Measurements from ENCODE around the gene CMYA5.

DNA sequence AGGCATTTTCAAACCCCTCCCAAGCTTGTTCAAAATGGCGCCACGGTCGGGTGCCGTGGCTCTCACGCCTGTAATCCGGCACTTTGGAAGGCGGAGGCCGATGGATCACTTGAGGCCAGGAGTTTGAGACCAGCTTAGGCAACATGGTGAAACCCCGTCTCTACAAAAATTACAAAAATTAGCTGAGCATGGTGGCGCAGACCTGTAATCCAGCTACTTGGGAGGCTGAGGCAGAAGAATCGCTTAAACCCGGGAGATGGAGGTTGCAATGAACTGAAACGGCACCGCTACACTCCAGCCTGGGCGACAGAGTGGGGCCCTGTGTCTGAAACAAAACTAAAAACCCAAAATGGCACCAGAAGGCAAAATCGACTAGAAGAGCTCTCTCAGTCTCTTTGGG lies 159.4 kb downstream of the CMYA5 start:
- TF ChIP-seq EZH2phosphoT487 (IDR thresholded peaks at IDR 0.05; ENCODE audit: low read depth) = no peak
- TF ChIP-seq, protein P1, sequence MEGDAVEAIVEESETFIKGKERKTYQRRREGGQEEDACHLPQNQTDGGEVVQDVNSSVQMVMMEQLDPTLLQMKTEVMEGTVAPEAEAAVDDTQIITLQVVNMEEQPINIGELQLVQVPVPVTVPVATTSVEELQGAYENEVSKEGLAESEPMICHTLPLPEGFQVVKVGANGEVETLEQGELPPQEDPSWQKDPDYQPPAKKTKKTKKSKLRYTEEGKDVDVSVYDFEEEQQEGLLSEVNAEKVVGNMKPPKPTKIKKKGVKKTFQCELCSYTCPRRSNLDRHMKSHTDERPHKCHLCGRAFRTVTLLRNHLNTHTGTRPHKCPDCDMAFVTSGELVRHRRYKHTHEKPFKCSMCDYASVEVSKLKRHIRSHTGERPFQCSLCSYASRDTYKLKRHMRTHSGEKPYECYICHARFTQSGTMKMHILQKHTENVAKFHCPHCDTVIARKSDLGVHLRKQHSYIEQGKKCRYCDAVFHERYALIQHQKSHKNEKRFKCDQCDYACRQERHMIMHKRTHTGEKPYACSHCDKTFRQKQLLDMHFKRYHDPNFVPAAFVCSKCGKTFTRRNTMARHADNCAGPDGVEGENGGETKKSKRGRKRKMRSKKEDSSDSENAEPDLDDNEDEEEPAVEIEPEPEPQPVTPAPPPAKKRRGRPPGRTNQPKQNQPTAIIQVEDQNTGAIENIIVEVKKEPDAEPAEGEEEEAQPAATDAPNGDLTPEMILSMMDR (IDR thresholded peaks at IDR 0.05; ENCODE audit: low read depth, low read length) = no peak
